ENCODE measurements around the gene MAGI1. TPM values are rescaled to one million over a fixed set of nuclear protein-coding genes. Genes with fewer than 3 reads are reported as not detected.

Gene MAGI1
- total and polyA plus RNA-seq, 10 donors: 3.5 to 104 (median 62.3) TPM

DNA sequence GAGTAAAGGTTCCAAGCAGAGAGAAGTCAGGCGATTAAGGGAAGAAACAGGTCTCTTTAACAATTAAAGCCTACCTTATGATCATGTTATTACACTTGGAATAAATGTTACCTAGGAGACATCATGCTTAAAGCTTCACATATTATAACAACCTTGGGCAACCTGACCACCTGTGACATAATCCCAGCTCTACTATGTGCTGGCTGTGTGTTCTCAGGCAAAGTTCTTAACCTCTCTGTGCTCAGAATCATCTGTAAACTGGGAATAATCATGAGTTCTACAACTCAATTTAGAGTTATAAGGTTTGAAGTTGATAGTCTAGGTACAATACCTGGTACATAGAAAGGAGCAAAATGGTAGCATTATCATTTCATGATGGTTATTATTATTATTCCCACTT lies 159.3 kb downstream of the MAGI1 start:
- no peak for TF ChIP-seq POLR2AphosphoS5 (IDR thresholded peaks at IDR 0.05)
- TF ChIP-seq, protein P1, sequence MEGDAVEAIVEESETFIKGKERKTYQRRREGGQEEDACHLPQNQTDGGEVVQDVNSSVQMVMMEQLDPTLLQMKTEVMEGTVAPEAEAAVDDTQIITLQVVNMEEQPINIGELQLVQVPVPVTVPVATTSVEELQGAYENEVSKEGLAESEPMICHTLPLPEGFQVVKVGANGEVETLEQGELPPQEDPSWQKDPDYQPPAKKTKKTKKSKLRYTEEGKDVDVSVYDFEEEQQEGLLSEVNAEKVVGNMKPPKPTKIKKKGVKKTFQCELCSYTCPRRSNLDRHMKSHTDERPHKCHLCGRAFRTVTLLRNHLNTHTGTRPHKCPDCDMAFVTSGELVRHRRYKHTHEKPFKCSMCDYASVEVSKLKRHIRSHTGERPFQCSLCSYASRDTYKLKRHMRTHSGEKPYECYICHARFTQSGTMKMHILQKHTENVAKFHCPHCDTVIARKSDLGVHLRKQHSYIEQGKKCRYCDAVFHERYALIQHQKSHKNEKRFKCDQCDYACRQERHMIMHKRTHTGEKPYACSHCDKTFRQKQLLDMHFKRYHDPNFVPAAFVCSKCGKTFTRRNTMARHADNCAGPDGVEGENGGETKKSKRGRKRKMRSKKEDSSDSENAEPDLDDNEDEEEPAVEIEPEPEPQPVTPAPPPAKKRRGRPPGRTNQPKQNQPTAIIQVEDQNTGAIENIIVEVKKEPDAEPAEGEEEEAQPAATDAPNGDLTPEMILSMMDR (IDR thresholded peaks at IDR 0.05 in 8 of 11, conservative IDR thresholded peaks at IDR 0.05 in 3 of 11): no peak
- TF ChIP-seq POLR2A (IDR thresholded peaks at IDR 0.05): no peak
- WGBS, 5 donors: 74 to 100% (median 94%) methylated on average over 1 of the region's 1 CpG
- DNase-seq: no peak

DNA sequence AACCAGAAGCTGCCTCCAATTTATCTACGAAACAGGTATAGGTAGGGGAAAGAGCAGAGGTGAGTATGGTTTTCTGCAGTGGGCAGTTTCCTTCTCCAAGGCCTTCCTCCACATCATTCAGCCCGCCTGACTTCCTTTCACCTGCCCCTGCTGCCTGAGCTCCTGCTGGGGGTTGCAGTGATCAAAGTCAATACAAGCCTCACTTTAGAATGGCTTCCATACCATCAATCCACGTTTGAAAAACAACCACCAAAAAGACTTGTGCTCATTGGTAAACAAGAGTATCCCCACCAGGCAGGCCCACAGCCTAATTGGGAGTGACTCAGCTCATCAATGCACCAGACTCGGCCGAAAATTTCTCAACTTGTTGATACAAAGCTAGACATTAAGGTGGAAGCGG lies 159.9 kb downstream of the MAGI1 start:
- H3K36me3 ChIP-seq: no peaks in the 10 kb centered on the region

More for the DNA sequence above, 159.3 kb downstream of the MAGI1 start:
- Histone ChIP-seq H3K36me3 (no peaks in the 10 kb centered on the region), H3K27me3 (replicated peaks in 1 of 7) (no peaks in the 10 kb centered on the region), H3K9me3 (peaks cover 0 to 3% (median 0%) of the 10 kb centered on the region in 8 donors), H3K4me3 (no peak overlapping the region), H3K4me1 (peaks cover 0 to 36% (median 6%) of the 10 kb centered on the region in 6 donors), H3K27ac (peak overlapping the region in 3 of 8 donors; percentile 74 to 81 (median 77))
- intact Hi-C loops (cut with DNase I; ENCODE audit: low total_unique reads): no loop called here

DNA sequence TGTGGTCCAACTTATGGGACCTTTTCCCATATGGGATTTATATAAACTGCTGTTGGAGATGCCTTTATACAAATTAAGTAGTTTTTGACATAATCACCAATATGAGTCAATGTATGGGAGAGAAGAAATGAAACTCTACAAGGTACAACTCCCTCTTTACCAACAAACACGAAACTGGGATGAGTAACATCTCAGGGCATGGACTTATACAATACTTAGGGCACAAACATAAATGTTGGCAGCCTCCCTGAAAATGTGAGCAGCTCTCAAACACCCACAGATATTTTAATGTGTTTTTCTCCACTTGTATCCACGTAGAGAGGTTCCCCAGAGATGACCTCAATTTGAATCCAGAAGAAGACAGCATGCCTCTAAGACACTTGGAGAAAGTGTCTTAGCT lies 161.6 kb downstream of the MAGI1 start:
- intact Hi-C loops (cut with DNase I; ENCODE audit: low total_unique reads): no loop called here
- Histone ChIP-seq H3K4me1 (peaks cover 0 to 21% (median 0%) of the 10 kb centered on the region in 6 donors), H3K4me3 (no peak overlapping the region), H3K36me3 (no peaks in the 10 kb centered on the region), H3K27me3 (replicated peaks in 1 of 7) (no peaks in the 10 kb centered on the region), H3K27ac (peak overlapping the region in 1 of 8 donors; percentile 10), H3K9me3 (peaks cover 0 to 3% (median 0%) of the 10 kb centered on the region in 8 donors)
- no peak for DNase-seq
- WGBS, 5 donors: 53 to 74% (median 62%) methylated on average over 2 of the region's 2 CpGs
- TF ChIP-seq, protein P1 (IDR thresholded peaks at IDR 0.05 in 8 of 11, conservative IDR thresholded peaks at IDR 0.05 in 3 of 11): no peak
- TF ChIP-seq POLR2A (IDR thresholded peaks at IDR 0.05): no peak
- TF ChIP-seq POLR2AphosphoS5 (IDR thresholded peaks at IDR 0.05): no peak

More for the DNA sequence above, 159.9 kb downstream of the MAGI1 start:
- 72 to 90% (median 82%) methylated on average over 6 of the region's 6 CpGs for WGBS, 5 donors
- DNase-seq: no peak
- TF ChIP-seq POLR2AphosphoS5 (IDR thresholded peaks at IDR 0.05): no peak
- TF ChIP-seq, protein P1 (IDR thresholded peaks at IDR 0.05 in 8 of 11, conservative IDR thresholded peaks at IDR 0.05 in 3 of 11): no peak
- no peak for TF ChIP-seq POLR2A (IDR thresholded peaks at IDR 0.05)
- H3K27ac ChIP-seq: peak overlapping the region in 3 of 8 donors; percentile 15 to 81 (median 77)
- H3K27me3 ChIP-seq (replicated peaks in 1 of 7): no peaks in the 10 kb centered on the region
- intact Hi-C loops (cut with DNase I; ENCODE audit: low total_unique reads): no loop called here
- no peak overlapping the region for H3K4me3 ChIP-seq
- peaks cover 0 to 31% (median 4%) of the 10 kb centered on the region in 6 donors for H3K4me1 ChIP-seq
- peaks cover 0 to 3% (median 0%) of the 10 kb centered on the region in 8 donors for H3K9me3 ChIP-seq

DNA sequence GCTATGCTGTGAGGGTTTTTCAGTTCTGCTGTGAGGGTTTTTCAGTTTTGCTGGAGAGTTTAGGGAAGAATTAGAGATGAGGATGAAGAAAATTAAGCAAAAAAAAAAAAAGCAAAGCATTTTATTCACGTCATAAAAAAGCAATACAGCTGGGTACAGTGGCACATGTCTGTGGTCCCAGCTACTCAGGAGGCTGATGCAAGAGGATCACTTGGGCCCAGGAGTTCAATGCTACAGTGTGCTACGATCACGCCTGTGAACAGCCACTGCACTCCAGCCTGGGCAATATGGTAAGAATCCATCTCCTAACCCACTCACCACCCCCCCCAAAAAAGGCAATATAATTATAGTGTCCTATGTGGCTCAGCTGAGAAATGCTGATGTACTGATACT lies 162.7 kb downstream of the MAGI1 start:
- TF ChIP-seq, protein P1 (IDR thresholded peaks at IDR 0.05 in 8 of 11, conservative IDR thresholded peaks at IDR 0.05 in 3 of 11): no peak
- no peak for TF ChIP-seq POLR2A (IDR thresholded peaks at IDR 0.05)
- no peak for TF ChIP-seq POLR2AphosphoS5 (IDR thresholded peaks at IDR 0.05)
- 81 to 87% (median 85%) methylated on average over 3 of the region's 3 CpGs for WGBS, 5 donors
- Histone ChIP-seq H3K4me1 (peaks cover 0 to 20% (median 0%) of the 10 kb centered on the region in 6 donors), H3K27me3 (replicated peaks in 1 of 7) (no peaks in the 10 kb centered on the region), H3K4me3 (no peak overlapping the region), H3K27ac (peak overlapping the region in 1 of 8 donors; percentile 7), H3K9me3 (peaks cover 0 to 3% (median 0%) of the 10 kb centered on the region in 8 donors), H3K36me3 (no peaks in the 10 kb centered on the region)
- DNase-seq: no peak
- intact Hi-C loops (cut with DNase I; ENCODE audit: low total_unique reads): no loop called here
